CD14-positive monocyte (primary cell): ENCODE data around the gene KCNG2. TPM values are rescaled to one million over a fixed set of nuclear protein-coding genes. Genes with fewer than 3 reads are reported as not detected.
"Not testable (repeated sequence)": the region's sequence is repeated elsewhere in the genome, so short reads cannot be mapped to it uniquely, and the experiment has no call there.

ENCODE experiments used
- DNase-seq, 3 donors: peaks; one replicate each; pipeline ENCODE4 v3.0.0-alpha.2; 2011 to 2022
- H2AFZ ChIP-seq: 2 replicates; pipeline ENCODE4 v1.6.0; 2012; ENCODE audit warnings: mild to moderate bottlenecking, low read depth, low read length, inconsistent platforms; ENCODE audit not compliant: insufficient read depth, poor library complexity, severe bottlenecking
- H3K27ac ChIP-seq, 2 donors: 1 replicate in 1 of 2; 2 replicates in 1 of 2; pipeline ENCODE4 v1.5.1; 2012 to 2013; ENCODE audit warnings: low read length in 2 of 2, control low read depth in 1 of 2, inconsistent platforms in 1 of 2, low read depth in 1 of 2, mild to moderate bottlenecking in 1 of 2
- H3K27me3 ChIP-seq, 2 donors: one replicate each; pipeline versions ENCODE4 v1.6.0 to v1.6.1; 2011 to 2013; ENCODE audit warnings: low read length in 2 of 2; ENCODE audit not compliant: control insufficient read depth in 2 of 2, insufficient read depth in 2 of 2
- H3K36me3 ChIP-seq, 2 donors: replicated peaks in 1 of 2; 1 replicate in 1 of 2; 2 replicates in 1 of 2; pipeline versions ENCODE4 v1.5.1 to v1.6.1; 2012 to 2013; ENCODE audit warnings: low read length in 2 of 2, control low read depth in 1 of 2, inconsistent platforms in 1 of 2, mild to moderate bottlenecking in 1 of 2; ENCODE audit not compliant: insufficient read depth in 2 of 2, control insufficient read depth in 1 of 2
- H3K4me1 ChIP-seq, 2 donors: 1 replicate in 1 of 2; 2 replicates in 1 of 2; pipeline versions ENCODE4 v1.5.1 to v1.6.1; 2012 to 2013; ENCODE audit warnings: low read length in 2 of 2, control low read depth in 1 of 2, inconsistent platforms in 1 of 2, mild to moderate bottlenecking in 1 of 2, moderate library complexity in 1 of 2; ENCODE audit not compliant: insufficient read depth in 2 of 2, control insufficient read depth in 1 of 2
- H3K4me2 ChIP-seq: replicated peaks from 2 replicates; pipeline ENCODE3; 2012; ENCODE audit warnings: low read length, moderate library complexity, mild to moderate bottlenecking; ENCODE audit not compliant: poor library complexity, severe bottlenecking; ENCODE audit errors: extremely low read depth
- H3K4me3 ChIP-seq, 3 experiments: fragments of 200-600 bp in 1 of 3; sonication (generic) in 1 of 3; replicated peaks in 1 of 3; 1 replicate in 2 of 3; 2 replicates in 1 of 3; pipeline ENCODE4 v1.5.1; 2011 to 2013; ENCODE audit warnings: low read length in 3 of 3, mild to moderate bottlenecking in 3 of 3, control low read depth in 2 of 3, low read depth in 2 of 3, inconsistent platforms in 1 of 3, moderate library complexity in 1 of 3
- H3K79me2 ChIP-seq: 2 replicates; pipeline ENCODE4 v1.6.0; 2012; ENCODE audit warnings: mild to moderate bottlenecking, control low read depth, inconsistent platforms, low read length, moderate library complexity; ENCODE audit not compliant: insufficient read depth
- H3K9ac ChIP-seq: 2 replicates; pipeline ENCODE4 v1.6.0; 2017; ENCODE audit warnings: low read length, mild to moderate bottlenecking; ENCODE audit not compliant: insufficient read depth, poor library complexity, severe bottlenecking
- H3K9me3 ChIP-seq, 2 donors: replicated peaks in 1 of 2; 1 replicate in 1 of 2; 2 replicates in 1 of 2; pipeline versions ENCODE4 v1.5.1 to v1.6.1; 2012 to 2013; ENCODE audit warnings: low read length in 2 of 2, control low read depth in 1 of 2; ENCODE audit not compliant: control insufficient read depth in 1 of 2, insufficient read depth in 1 of 2
- H4K20me1 ChIP-seq: 2 replicates; pipeline ENCODE4 v1.6.0; 2012; ENCODE audit warnings: mild to moderate bottlenecking, low read length, control low read depth, moderate library complexity; ENCODE audit not compliant: insufficient read depth
- H3K27ac Mint-ChIP-seq, 7 donors: one replicate each; pipeline ENCODE4 v1.8.0; 2020; ENCODE audit warnings: mild to moderate bottlenecking in 7 of 7, mixed read lengths in 7 of 7, moderate library complexity in 6 of 7, inconsistent platforms in 2 of 7
- H3K27me3 Mint-ChIP-seq, 3 donors: one replicate each; pipeline ENCODE4 v1.8.0; 2021 to 2022; ENCODE audit warnings: low read depth in 3 of 3, mild to moderate bottlenecking in 3 of 3, mixed read lengths in 3 of 3, moderate library complexity in 3 of 3, inconsistent platforms in 1 of 3
- H3K36me3 Mint-ChIP-seq, 2 donors: one replicate each; pipeline ENCODE4 v1.8.0; 2020; ENCODE audit warnings: mixed read lengths in 2 of 2, inconsistent platforms in 1 of 2, mild to moderate bottlenecking in 1 of 2
- H3K4me1 Mint-ChIP-seq: one replicate; pipeline ENCODE4 v1.8.0; 2020; ENCODE audit warnings: mild to moderate bottlenecking, mixed read lengths
- H3K4me3 Mint-ChIP-seq, 2 donors: one replicate each; pipeline ENCODE4 v1.8.0; 2020; ENCODE audit warnings: mild to moderate bottlenecking in 2 of 2, mixed read lengths in 2 of 2, moderate library complexity in 1 of 2
- H3K9me3 Mint-ChIP-seq, 7 donors: one replicate each; pipeline ENCODE4 v1.8.0; 2020 to 2022; ENCODE audit warnings: mixed read lengths in 7 of 7, mild to moderate bottlenecking in 6 of 7, moderate library complexity in 6 of 7, inconsistent platforms in 2 of 7
- WGBS: methylation state at CpG from one replicate; pipeline ENCODE4 v1.1.5; 2013; ENCODE audit warnings: missing lambda C conversion rate; ENCODE audit not compliant: insufficient coverage; 5-methylcytosine and 5-hydroxymethylcytosine counted together
- intact Hi-C, 2 donors: fragments of 100-400 bp; cut with micrococcal nuclease; formaldehyde crosslinking; loops; one replicate each; pipeline versions ENCODE4 v1.15.0 to v1.15.1; 2023
- polyA plus RNA-seq, 3 donors: library from polyadenylated mRNA; depleted of rRNA in 1 of 3; unstranded in 2 of 3; stranded (reverse) in 1 of 3; fragments of 300-500 nt in 2 of 3; fragments of >200 nt in 1 of 3; fragmentation: Illumina TruSeq in 2 of 3; gene quantifications; 1 replicate in 2 of 3; 2 replicates in 1 of 3; pipeline ENCODE4 v1.2.3, GENCODE V29; 2012 to 2021
- TF ChIP-seq, protein P1 (sequence below): fragments of 200-600 bp; IDR thresholded peaks from one replicate; pipeline ENCODE4 v1.8.0; 2022; ENCODE audit warnings: antibody characterized with exemption, mild to moderate bottlenecking

Gene KCNG2
- polyA plus RNA-seq, 3 donors: 0.04 TPM; not detected in 2

DNA sequence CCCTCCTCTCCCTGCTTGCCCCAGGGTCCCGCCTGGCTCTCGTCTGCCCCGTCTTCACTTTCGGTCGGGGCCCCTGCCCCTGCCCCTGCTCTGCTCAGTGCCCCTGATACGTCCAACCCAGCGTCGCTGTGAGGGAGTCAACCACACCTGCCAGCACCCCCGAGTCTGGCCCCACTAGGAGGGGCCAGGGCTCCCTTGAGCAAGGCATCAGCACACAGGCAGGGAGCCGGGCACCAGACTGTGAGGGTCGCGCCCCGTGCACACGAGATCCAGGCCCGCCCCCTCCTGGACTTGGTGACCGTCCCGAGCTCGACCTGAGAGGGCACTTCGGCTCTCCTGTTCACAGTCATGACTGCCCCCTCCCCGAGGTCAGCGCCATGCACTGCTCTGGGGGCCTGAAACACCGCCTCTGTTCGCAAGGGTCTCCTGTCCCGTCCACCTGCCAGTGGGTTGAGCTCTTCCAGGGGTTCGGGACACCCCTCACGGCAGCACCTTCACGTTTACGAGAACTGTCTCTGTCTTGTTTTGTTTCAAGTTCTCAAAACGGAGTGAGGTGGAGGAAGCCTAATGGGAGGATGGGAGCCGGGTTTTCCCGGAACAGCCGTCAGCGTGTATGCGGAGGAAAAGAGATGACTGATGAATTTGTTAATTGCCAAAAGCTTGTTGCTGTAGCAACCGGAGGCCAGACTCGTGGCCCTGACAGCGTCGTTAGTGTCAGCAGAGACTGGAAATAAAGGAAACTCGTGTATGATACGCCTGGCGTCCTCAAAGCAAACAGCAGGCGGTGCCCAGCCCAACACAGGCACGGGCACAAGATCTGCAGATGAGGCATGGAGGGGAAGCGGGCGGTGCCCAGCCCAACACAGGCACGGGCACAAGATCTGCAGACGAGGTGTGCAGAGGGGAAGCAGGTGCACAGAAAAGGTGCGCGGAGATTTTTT, 48.2 kb upstream of the KCNG2 start:
- 93% methylated on average over 48 of the region's 49 CpGs for WGBS

GRCh38 chr18:79750980-79751571, 46.7 kb upstream of the KCNG2 start:
- Mint-ChIP-seq H3K27me3 (peaks cover 0 to 5% (median 0%) of the 10 kb centered on the region in 3 donors), H3K4me1 (no peaks in the 10 kb centered on the region), H3K9me3 (peaks cover 12 to 39% (median 19%) of the 10 kb centered on the region in 7 donors), H3K27ac (no peak overlapping the region), H3K36me3 (peaks cover 62 to 79% of the 10 kb centered on the region in 2 donors), H3K4me3 (no peak overlapping the region)
- intact Hi-C loops: no loop called here
- Histone ChIP-seq H3K9me3 (peaks cover 35 to 38% of the 10 kb centered on the region in 2 donors), H3K4me3 (no peak overlapping the region), H3K79me2 (peaks cover 14% of the 10 kb centered on the region), H3K9ac (no peak overlapping the region), H4K20me1 (peaks cover 27% of the 10 kb centered on the region), H3K4me1 (no peaks in the 10 kb centered on the region), H3K4me2 (no peak overlapping the region), H3K36me3 (peaks cover 60 to 81% of the 10 kb centered on the region in 2 donors), H2AFZ (no peak overlapping the region), H3K27me3 (no peaks in the 10 kb centered on the region), H3K27ac (no peak overlapping the region)
- 89% methylated on average over 7 of the region's 13 CpGs for WGBS
- TF ChIP-seq, protein P1, sequence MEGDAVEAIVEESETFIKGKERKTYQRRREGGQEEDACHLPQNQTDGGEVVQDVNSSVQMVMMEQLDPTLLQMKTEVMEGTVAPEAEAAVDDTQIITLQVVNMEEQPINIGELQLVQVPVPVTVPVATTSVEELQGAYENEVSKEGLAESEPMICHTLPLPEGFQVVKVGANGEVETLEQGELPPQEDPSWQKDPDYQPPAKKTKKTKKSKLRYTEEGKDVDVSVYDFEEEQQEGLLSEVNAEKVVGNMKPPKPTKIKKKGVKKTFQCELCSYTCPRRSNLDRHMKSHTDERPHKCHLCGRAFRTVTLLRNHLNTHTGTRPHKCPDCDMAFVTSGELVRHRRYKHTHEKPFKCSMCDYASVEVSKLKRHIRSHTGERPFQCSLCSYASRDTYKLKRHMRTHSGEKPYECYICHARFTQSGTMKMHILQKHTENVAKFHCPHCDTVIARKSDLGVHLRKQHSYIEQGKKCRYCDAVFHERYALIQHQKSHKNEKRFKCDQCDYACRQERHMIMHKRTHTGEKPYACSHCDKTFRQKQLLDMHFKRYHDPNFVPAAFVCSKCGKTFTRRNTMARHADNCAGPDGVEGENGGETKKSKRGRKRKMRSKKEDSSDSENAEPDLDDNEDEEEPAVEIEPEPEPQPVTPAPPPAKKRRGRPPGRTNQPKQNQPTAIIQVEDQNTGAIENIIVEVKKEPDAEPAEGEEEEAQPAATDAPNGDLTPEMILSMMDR: no peak
- DNase-seq: no peak

More for the DNA sequence above, 48.2 kb upstream of the KCNG2 start:
- H3K27ac ChIP-seq: no peak overlapping the region
- no peaks in the 10 kb centered on the region for H3K27me3 ChIP-seq
- Mint-ChIP-seq H3K9me3 (peaks cover 8 to 30% (median 16%) of the 10 kb centered on the region in 7 donors), H3K4me3 (no peak overlapping the region), H3K27ac (peak overlapping the region in 4 of 7 donors; percentile 11 to 68 (median 40)), H3K27me3 (peaks cover 0 to 4% (median 0%) of the 10 kb centered on the region in 3 donors), H3K4me1 (no peaks in the 10 kb centered on the region), H3K36me3 (peaks cover 48 to 70% of the 10 kb centered on the region in 2 donors)
- H4K20me1 ChIP-seq: peaks cover 27% of the 10 kb centered on the region
- H3K4me1 ChIP-seq: no peaks in the 10 kb centered on the region
- H3K9ac ChIP-seq: no peak overlapping the region
- H3K4me3 ChIP-seq: no peak overlapping the region
- peaks cover 47 to 72% of the 10 kb centered on the region in 2 donors for H3K36me3 ChIP-seq
- H3K4me2 ChIP-seq: no peak overlapping the region
- H2AFZ ChIP-seq: no peak overlapping the region
- H3K9me3 ChIP-seq: peaks cover 30% of the 10 kb centered on the region in 2 donors
- TF ChIP-seq, protein P1: no peak
- peaks cover 14% of the 10 kb centered on the region for H3K79me2 ChIP-seq
- no peak for DNase-seq
- intact Hi-C loops: no loop called here

DNA sequence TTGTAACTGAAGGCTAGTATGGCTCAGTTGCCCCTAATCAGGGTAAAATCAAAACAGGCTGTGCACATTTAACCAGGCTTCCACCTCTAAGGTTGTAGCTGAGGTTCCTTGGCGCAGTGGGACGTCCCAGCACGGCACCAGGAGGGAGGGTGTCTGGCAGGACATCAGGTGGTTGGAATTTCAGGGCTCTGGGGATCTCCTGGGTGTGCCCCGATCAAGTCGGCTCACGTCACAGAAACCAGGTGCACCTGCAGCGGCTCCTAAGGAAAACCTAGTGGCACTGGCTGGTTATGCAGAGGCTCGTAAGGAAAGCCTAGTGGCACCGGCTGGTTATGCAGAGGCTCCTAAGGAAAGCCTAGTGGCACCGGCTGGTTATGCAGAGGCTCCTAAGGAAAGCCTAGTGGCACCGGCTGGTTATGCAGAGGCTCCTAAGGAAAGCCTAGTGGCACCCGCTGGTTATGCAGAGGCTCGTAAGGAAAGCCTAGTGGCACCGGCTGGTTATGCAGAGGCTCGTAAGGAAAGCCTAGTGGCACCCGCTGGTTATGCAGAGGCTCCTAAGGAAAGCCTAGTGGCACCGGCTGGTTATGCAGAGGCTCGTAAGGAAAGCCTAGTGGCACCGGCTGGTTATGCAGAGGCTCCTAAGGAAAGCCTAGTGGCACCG, 45.7 kb upstream of the KCNG2 start:
- H3K4me1 ChIP-seq, intact Hi-C loops: not testable (repeated sequence)

More for the DNA sequence above, 45.7 kb upstream of the KCNG2 start:
- not testable (repeated sequence) for H3K27me3 Mint-ChIP-seq, H3K4me3 ChIP-seq, H3K27me3 ChIP-seq, H3K27ac ChIP-seq, H3K4me3 Mint-ChIP-seq, H3K27ac Mint-ChIP-seq, H3K9ac ChIP-seq, DNase-seq, H2AFZ ChIP-seq, H3K4me2 ChIP-seq, H3K4me1 Mint-ChIP-seq, H3K79me2 ChIP-seq
- peaks cover 53 to 75% of the 10 kb centered on the region in 2 donors for H3K36me3 ChIP-seq
- Mint-ChIP-seq H3K36me3 (peaks cover 55 to 74% of the 10 kb centered on the region in 2 donors), H3K9me3 (peaks cover 12 to 33% (median 16%) of the 10 kb centered on the region in 7 donors)
- whole genome bisulfite sequencing: 99% methylated on average over 12 of the region's 20 CpGs
- peaks cover 31 to 39% of the 10 kb centered on the region in 2 donors for H3K9me3 ChIP-seq
- H4K20me1 ChIP-seq: peaks cover 25% of the 10 kb centered on the region
